HepG2 (cell line): ENCODE measurements around the gene LGALS4. TPM values are rescaled to one million over a fixed set of nuclear protein-coding genes. Genes with fewer than 3 reads are reported as not detected.

Experiments
- GPN1 ChIP-seq: sonication (generic); formaldehyde crosslinking; IDR thresholded peaks from 2 replicates; pipeline ENCODE4 v1.5.1; 2020; ENCODE audit warnings: missing genetic modification reagents, borderline replicate concordance
- RCOR2 ChIP-seq: IDR thresholded peaks from 2 replicates; pipeline ENCODE4 v1.6.1; 2016; ENCODE audit warnings: missing biosample characterization, missing genetic modification reagents
- ZNF775 ChIP-seq: sonication (generic); formaldehyde crosslinking; IDR thresholded peaks from 2 replicates; pipeline ENCODE4 v1.4.0; 2020; ENCODE audit warnings: missing genetic modification reagents, mild to moderate bottlenecking, moderate library complexity, borderline replicate concordance
- ZNF780A ChIP-seq: sonication (generic); formaldehyde crosslinking; IDR thresholded peaks from 2 replicates; pipeline ENCODE4 v1.8.0; 2022; ENCODE audit warnings: mild to moderate bottlenecking, missing genetic modification reagents, moderate library complexity
- polyA plus RNA-seq, 8 experiments: library from polyadenylated mRNA; depleted of rRNA in 3 of 8; stranded (reverse) in 7 of 8; unstranded in 1 of 8; fragments of >200 nt; fragmentation: Illumina TruSeq in 4 of 8; extraction: Trizol in 4 of 8; gene quantifications; 2 replicates each; pipeline versions ENCODE4 v1.2.1 to v1.2.3, GENCODE V29; 2011 to 2016; ENCODE audit warnings: low read depth in 4 of 8, missing spikeins in 1 of 8, mixed read lengths in 1 of 8; ENCODE audit not compliant: insufficient read depth in 1 of 8
- total RNA-seq, 5 experiments: library from RNA; depleted of rRNA; stranded (reverse); fragments of >200 nt; fragmentation: Illumina TruSeq; extraction: Trizol; gene quantifications; 2 replicates each; pipeline ENCODE4 v1.2.3, GENCODE V29; 2016; ENCODE audit warnings: low read depth in 1 of 5
- TF ChIP-seq, protein P1 (sequence below): sonication (generic); formaldehyde crosslinking; IDR thresholded peaks from 2 replicates; pipeline ENCODE4 v1.5.1; 2020; ENCODE audit warnings: mild to moderate bottlenecking, missing genetic modification reagents, borderline replicate concordance
- TF ChIP-seq, protein P2 (sequence below), 2 experiments: sonication (generic) in 1 of 2; formaldehyde crosslinking in 1 of 2; IDR thresholded peaks; 2 replicates each; pipeline versions ENCODE4 v1.4.0 to v1.6.1; 2016 to 2020; ENCODE audit warnings: borderline replicate concordance in 1 of 2, low read depth in 1 of 2, mild to moderate bottlenecking in 1 of 2, missing genetic modification reagents in 1 of 2
- TF ChIP-seq, protein P3 (sequence below): sonication (generic); formaldehyde crosslinking; IDR thresholded peaks from 2 replicates; pipeline ENCODE4 v1.4.0; 2020; ENCODE audit warnings: missing genetic modification reagents

LGALS4 gene
- total and polyA plus RNA-seq, 2 of the 13 experiments (the other 11 are each of a cell fraction or from before 2014, with no cell fraction given): 0.24 to 0.71 TPM

DNA sequence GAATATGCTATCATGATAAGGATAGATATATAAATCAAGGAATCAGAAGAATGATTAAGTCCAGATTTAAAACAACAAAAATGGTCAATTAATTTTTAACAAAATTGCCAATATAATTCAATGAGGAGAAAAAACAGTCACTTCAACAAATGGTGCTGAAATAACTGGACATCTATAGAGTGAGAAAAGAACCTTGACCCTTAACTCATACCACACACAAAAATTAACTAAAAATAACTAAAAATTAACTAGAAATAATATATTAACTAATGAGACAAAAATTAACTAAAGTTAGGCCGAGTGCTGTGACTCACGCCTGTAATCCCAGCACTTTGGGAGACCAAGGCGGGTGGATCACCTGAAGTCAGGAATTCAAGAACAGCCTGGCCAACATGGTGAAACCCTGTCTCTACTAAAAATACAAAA lies 48.9 kb downstream of the LGALS4 start (continued):
- TF ChIP-seq, protein P1, sequence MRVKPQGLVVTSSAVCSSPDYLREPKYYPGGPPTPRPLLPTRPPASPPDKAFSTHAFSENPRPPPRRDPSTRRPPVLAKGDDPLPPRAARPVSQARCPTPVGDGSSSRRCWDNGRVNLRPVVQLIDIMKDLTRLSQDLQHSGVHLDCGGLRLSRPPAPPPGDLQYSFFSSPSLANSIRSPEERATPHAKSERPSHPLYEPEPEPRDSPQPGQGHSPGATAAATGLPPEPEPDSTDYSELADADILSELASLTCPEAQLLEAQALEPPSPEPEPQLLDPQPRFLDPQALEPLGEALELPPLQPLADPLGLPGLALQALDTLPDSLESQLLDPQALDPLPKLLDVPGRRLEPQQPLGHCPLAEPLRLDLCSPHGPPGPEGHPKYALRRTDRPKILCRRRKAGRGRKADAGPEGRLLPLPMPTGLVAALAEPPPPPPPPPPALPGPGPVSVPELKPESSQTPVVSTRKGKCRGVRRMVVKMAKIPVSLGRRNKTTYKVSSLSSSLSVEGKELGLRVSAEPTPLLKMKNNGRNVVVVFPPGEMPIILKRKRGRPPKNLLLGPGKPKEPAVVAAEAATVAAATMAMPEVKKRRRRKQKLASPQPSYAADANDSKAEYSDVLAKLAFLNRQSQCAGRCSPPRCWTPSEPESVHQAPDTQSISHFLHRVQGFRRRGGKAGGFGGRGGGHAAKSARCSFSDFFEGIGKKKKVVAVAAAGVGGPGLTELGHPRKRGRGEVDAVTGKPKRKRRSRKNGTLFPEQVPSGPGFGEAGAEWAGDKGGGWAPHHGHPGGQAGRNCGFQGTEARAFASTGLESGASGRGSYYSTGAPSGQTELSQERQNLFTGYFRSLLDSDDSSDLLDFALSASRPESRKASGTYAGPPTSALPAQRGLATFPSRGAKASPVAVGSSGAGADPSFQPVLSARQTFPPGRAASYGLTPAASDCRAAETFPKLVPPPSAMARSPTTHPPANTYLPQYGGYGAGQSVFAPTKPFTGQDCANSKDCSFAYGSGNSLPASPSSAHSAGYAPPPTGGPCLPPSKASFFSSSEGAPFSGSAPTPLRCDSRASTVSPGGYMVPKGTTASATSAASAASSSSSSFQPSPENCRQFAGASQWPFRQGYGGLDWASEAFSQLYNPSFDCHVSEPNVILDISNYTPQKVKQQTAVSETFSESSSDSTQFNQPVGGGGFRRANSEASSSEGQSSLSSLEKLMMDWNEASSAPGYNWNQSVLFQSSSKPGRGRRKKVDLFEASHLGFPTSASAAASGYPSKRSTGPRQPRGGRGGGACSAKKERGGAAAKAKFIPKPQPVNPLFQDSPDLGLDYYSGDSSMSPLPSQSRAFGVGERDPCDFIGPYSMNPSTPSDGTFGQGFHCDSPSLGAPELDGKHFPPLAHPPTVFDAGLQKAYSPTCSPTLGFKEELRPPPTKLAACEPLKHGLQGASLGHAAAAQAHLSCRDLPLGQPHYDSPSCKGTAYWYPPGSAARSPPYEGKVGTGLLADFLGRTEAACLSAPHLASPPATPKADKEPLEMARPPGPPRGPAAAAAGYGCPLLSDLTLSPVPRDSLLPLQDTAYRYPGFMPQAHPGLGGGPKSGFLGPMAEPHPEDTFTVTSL: no peak
- no peak for TF ChIP-seq ZNF775 (CRISPR knock-in tag)
- no peak for TF ChIP-seq RCOR2 (CRISPR knock-in tag)
- TF ChIP-seq, protein P2, sequence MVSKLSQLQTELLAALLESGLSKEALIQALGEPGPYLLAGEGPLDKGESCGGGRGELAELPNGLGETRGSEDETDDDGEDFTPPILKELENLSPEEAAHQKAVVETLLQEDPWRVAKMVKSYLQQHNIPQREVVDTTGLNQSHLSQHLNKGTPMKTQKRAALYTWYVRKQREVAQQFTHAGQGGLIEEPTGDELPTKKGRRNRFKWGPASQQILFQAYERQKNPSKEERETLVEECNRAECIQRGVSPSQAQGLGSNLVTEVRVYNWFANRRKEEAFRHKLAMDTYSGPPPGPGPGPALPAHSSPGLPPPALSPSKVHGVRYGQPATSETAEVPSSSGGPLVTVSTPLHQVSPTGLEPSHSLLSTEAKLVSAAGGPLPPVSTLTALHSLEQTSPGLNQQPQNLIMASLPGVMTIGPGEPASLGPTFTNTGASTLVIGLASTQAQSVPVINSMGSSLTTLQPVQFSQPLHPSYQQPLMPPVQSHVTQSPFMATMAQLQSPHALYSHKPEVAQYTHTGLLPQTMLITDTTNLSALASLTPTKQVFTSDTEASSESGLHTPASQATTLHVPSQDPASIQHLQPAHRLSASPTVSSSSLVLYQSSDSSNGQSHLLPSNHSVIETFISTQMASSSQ (IDR thresholded peaks at IDR 0.05; ENCODE audit: low read depth): peak; percentile 85
- TF ChIP-seq, protein P2 (CRISPR knock-in tag; IDR thresholded peaks at IDR 0.05; ENCODE audit: borderline replicate concordance): peak; percentile 76; the same call in 1 of the 2 replicates
- TF ChIP-seq, protein P3, sequence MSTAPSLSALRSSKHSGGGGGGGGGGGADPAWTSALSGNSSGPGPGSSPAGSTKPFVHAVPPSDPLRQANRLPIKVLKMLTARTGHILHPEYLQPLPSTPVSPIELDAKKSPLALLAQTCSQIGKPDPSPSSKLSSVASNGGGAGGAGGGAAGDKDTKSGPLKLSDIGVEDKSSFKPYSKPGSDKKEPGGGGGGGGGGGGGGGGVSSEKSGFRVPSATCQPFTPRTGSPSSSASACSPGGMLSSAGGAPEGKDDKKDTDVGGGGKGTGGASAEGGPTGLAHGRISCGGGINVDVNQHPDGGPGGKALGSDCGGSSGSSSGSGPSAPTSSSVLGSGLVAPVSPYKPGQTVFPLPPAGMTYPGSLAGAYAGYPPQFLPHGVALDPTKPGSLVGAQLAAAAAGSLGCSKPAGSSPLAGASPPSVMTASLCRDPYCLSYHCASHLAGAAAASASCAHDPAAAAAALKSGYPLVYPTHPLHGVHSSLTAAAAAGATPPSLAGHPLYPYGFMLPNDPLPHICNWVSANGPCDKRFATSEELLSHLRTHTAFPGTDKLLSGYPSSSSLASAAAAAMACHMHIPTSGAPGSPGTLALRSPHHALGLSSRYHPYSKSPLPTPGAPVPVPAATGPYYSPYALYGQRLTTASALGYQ (CRISPR knock-in tag): no peak
- no peak for TF ChIP-seq ZNF780A (CRISPR knock-in tag)
- TF ChIP-seq GPN1 (CRISPR knock-in tag): no peak
